ENCODE results near the gene CCDC170. TPM values are rescaled to one million over a fixed set of nuclear protein-coding genes. Genes with fewer than 3 reads are reported as not detected.

Gene CCDC170
- total RNA-seq, 4 donors from 2014 or later: 0.22 to 1.1 (median 1.1) TPM; not detected in 1

GRCh38 chr6:151655099-151655498 is 161.3 kb downstream of the CCDC170 start:
- H3K4me3 ChIP-seq (ENCODE audit: low read depth, poor library complexity, severe bottlenecking): no peak overlapping the region
- WGBS, 2 donors: 92 to 99% methylated on average over 2 of the region's 2 CpGs
- intact Hi-C loops (cut with DNase I; ENCODE audit: low total_unique reads): no loop called here
- no peak for DNase-seq (ENCODE audit: low spot score in 2 of 2)
- TF ChIP-seq POLR2A (IDR thresholded peaks at IDR 0.05): no peak

- TF ChIP-seq POLR2A (IDR thresholded peaks at IDR 0.05) (no peak), CTCF (IDR thresholded peaks at IDR 0.05) (no peak)
- intact Hi-C loops (cut with DNase I; ENCODE audit: low total_unique reads): no loop called here
- 94% methylated on average over 4 of the region's 4 CpGs for WGBS, 2 donors
- H3K4me3 ChIP-seq (ENCODE audit: low read depth, poor library complexity, severe bottlenecking): no peak overlapping the region
- no peak for DNase-seq (ENCODE audit: low spot score in 2 of 2)
Measured at GRCh38 chr6:151656392-151656791, 162.6 kb downstream of the CCDC170 start.

GRCh38 chr6:151658091-151658490 is 164.3 kb downstream of the CCDC170 start:
- intact Hi-C loops (cut with DNase I; ENCODE audit: low total_unique reads): no loop called here
- no peak for DNase-seq (ENCODE audit: low spot score in 2 of 2)
- TF ChIP-seq POLR2A (IDR thresholded peaks at IDR 0.05) (no peak), CTCF (IDR thresholded peaks at IDR 0.05) (no peak)
- H3K4me3 ChIP-seq (ENCODE audit: low read depth, poor library complexity, severe bottlenecking): no peak overlapping the region
- WGBS, 2 donors: 75 to 78% methylated on average over 4 of the region's 4 CpGs

GRCh38 chr6:151659212-151659611 is 165.4 kb downstream of the CCDC170 start:
- 92 to 93% methylated on average over 4 of the region's 4 CpGs for WGBS, 2 donors
- intact Hi-C loops (cut with DNase I; ENCODE audit: low total_unique reads): no loop called here
- TF ChIP-seq POLR2A (IDR thresholded peaks at IDR 0.05) (no peak), CTCF (IDR thresholded peaks at IDR 0.05) (no peak)
- H3K4me3 ChIP-seq (ENCODE audit: low read depth, poor library complexity, severe bottlenecking): no peak overlapping the region
- DNase-seq (ENCODE audit: low spot score in 2 of 2): no peak

GRCh38 chr6:151661509-151661908 is 167.7 kb downstream of the CCDC170 start:
- TF ChIP-seq CTCF (IDR thresholded peaks at IDR 0.05) (no peak), POLR2A (IDR thresholded peaks at IDR 0.05) (no peak)
- no peak overlapping the region for H3K4me3 ChIP-seq (ENCODE audit: low read depth, poor library complexity, severe bottlenecking)
- 89 to 90% methylated on average over 3 of the region's 3 CpGs for WGBS, 2 donors
- DNase-seq (ENCODE audit: low spot score in 2 of 2): no peak
- intact Hi-C loops (cut with DNase I; ENCODE audit: low total_unique reads): no loop called here

- TF ChIP-seq CTCF (IDR thresholded peaks at IDR 0.05): no peak
- TF ChIP-seq POLR2A (IDR thresholded peaks at IDR 0.05): no peak
- H3K4me3 ChIP-seq (ENCODE audit: low read depth, poor library complexity, severe bottlenecking): no peak overlapping the region
- DNase-seq (ENCODE audit: low spot score in 2 of 2): no peak
- intact Hi-C loops (cut with DNase I; ENCODE audit: low total_unique reads): no loop called here
- WGBS, 2 donors: 69 to 76% methylated on average over 4 of the region's 4 CpGs
Measured at GRCh38 chr6:151661928-151662327, 168.1 kb downstream of the CCDC170 start.

Measured in lower leg skin (tissue), 4 donors.